Measurements from ENCODE around the gene CRHBP. TPM values are rescaled to one million over a fixed set of nuclear protein-coding genes. Genes with fewer than 3 reads are reported as not detected.

Gene CRHBP
- total and polyA plus RNA-seq, 4 donors: 37.3 to 159 (median 91.8) TPM

GRCh38 chr5:77011498-77011897 lies 58.7 kb downstream of the CRHBP start:
- Histone ChIP-seq H3K27ac (ENCODE audit: low read depth in 1 of 2, low read length in 2 of 2) (no peak overlapping the region), H3K27me3 (ENCODE audit: control insufficient read depth in 4 of 4, insufficient read depth in 4 of 4, low read length in 3 of 4) (no peaks in the 10 kb centered on the region), H3K9me3 (ENCODE audit: control insufficient read depth in 4 of 4, low read length in 3 of 4) (no peaks in the 10 kb centered on the region), H3K36me3 (ENCODE audit: control insufficient read depth in 4 of 4, insufficient read depth in 3 of 4, low read depth in 1 of 4, low read length in 3 of 4) (no peaks in the 10 kb centered on the region), H3K9ac (ENCODE audit: low read depth in 1 of 2, low read length in 2 of 2) (no peak overlapping the region), H3K4me1 (ENCODE audit: control insufficient read depth in 4 of 4, insufficient read depth in 4 of 4, low read length in 3 of 4) (no peaks in the 10 kb centered on the region), H3K4me3 (ENCODE audit: low read depth in 1 of 3, low read length in 3 of 3) (no peak overlapping the region)
- no peak for TF ChIP-seq EGR1 (IDR thresholded peaks at IDR 0.05; ENCODE audit: low read depth in 2 of 2)
- no peak for TF ChIP-seq SP1 (IDR thresholded peaks at IDR 0.05)
- no peak for TF ChIP-seq HNF4G (IDR thresholded peaks at IDR 0.05)
- TF ChIP-seq FOXA2 (IDR thresholded peaks at IDR 0.05): no peak
- no peak for TF ChIP-seq FOXA1 (IDR thresholded peaks at IDR 0.05)
- TF ChIP-seq NR2F2 (IDR thresholded peaks at IDR 0.05): no peak
- no peak for TF ChIP-seq ZBTB33 (IDR thresholded peaks at IDR 0.05)
- TF ChIP-seq REST (IDR thresholded peaks at IDR 0.05): no peak
- no peak for TF ChIP-seq TAF1 (conservative IDR thresholded peaks at IDR 0.05)
- TF ChIP-seq ATF3 (IDR thresholded peaks at IDR 0.05): no peak
- TF ChIP-seq HNF4A (conservative IDR thresholded peaks at IDR 0.05): no peak
- TF ChIP-seq YY1 (IDR thresholded peaks at IDR 0.05): no peak
- TF ChIP-seq JUND (IDR thresholded peaks at IDR 0.05): no peak
- no peak for TF ChIP-seq MAX (IDR thresholded peaks at IDR 0.05)
- 87% methylated on average over 5 of the region's 5 CpGs for WGBS
- DNase-seq (ENCODE audit: low spot score): no peak

GRCh38 chr5:77012601-77013000 lies 59.8 kb downstream of the CRHBP start:
- 90% methylated on average over 2 of the region's 2 CpGs for WGBS
- TF ChIP-seq SP1 (IDR thresholded peaks at IDR 0.05) (no peak), YY1 (IDR thresholded peaks at IDR 0.05) (no peak), HNF4A (conservative IDR thresholded peaks at IDR 0.05) (no peak), RAD21 (IDR thresholded peaks at IDR 0.05) (no peak), REST (IDR thresholded peaks at IDR 0.05) (no peak), TAF1 (conservative IDR thresholded peaks at IDR 0.05) (no peak), FOXA2 (IDR thresholded peaks at IDR 0.05) (no peak), HNF4G (IDR thresholded peaks at IDR 0.05) (no peak), ATF3 (IDR thresholded peaks at IDR 0.05) (no peak), EGR1 (IDR thresholded peaks at IDR 0.05; ENCODE audit: low read depth in 2 of 2) (no peak), RXRA (IDR thresholded peaks at IDR 0.05) (no peak), NR2F2 (IDR thresholded peaks at IDR 0.05) (no peak), GABPA (IDR thresholded peaks at IDR 0.05 in 1 of 2, conservative IDR thresholded peaks at IDR 0.05 in 1 of 2) (no peak)
- TF ChIP-seq, protein P1, sequence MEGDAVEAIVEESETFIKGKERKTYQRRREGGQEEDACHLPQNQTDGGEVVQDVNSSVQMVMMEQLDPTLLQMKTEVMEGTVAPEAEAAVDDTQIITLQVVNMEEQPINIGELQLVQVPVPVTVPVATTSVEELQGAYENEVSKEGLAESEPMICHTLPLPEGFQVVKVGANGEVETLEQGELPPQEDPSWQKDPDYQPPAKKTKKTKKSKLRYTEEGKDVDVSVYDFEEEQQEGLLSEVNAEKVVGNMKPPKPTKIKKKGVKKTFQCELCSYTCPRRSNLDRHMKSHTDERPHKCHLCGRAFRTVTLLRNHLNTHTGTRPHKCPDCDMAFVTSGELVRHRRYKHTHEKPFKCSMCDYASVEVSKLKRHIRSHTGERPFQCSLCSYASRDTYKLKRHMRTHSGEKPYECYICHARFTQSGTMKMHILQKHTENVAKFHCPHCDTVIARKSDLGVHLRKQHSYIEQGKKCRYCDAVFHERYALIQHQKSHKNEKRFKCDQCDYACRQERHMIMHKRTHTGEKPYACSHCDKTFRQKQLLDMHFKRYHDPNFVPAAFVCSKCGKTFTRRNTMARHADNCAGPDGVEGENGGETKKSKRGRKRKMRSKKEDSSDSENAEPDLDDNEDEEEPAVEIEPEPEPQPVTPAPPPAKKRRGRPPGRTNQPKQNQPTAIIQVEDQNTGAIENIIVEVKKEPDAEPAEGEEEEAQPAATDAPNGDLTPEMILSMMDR (IDR thresholded peaks at IDR 0.05; ENCODE audit: low read depth, low read length, missing input control): no peak
- no peak overlapping the region for H3K9ac ChIP-seq (ENCODE audit: low read depth in 1 of 2, low read length in 2 of 2)
- no peaks in the 10 kb centered on the region for H3K36me3 ChIP-seq (ENCODE audit: control insufficient read depth in 4 of 4, insufficient read depth in 3 of 4, low read depth in 1 of 4, low read length in 3 of 4)
- H3K27ac ChIP-seq (ENCODE audit: low read depth in 1 of 2, low read length in 2 of 2): no peak overlapping the region
- DNase-seq (ENCODE audit: low spot score): no peak
- H3K27me3 ChIP-seq (ENCODE audit: control insufficient read depth in 4 of 4, insufficient read depth in 4 of 4, low read length in 3 of 4): no peaks in the 10 kb centered on the region
- no peak overlapping the region for H3K4me3 ChIP-seq (ENCODE audit: low read depth in 1 of 3, low read length in 3 of 3)
- H3K9me3 ChIP-seq (ENCODE audit: control insufficient read depth in 4 of 4, low read length in 3 of 4): no peaks in the 10 kb centered on the region
- H3K4me1 ChIP-seq (ENCODE audit: control insufficient read depth in 4 of 4, insufficient read depth in 4 of 4, low read length in 3 of 4): peaks cover 0 to 3% (median 0%) of the 10 kb centered on the region in 4 donors
